ENCODE measurements around the gene CDH13. TPM values are rescaled to one million over a fixed set of nuclear protein-coding genes. Genes with fewer than 3 reads are reported as not detected.
A peak's percentile ranks its signal among the peaks of the same experiment; 100 is the strongest.

The CDH13 gene
- total and polyA plus RNA-seq, 2 donors (not counting 1 experiment from before 2014, with no cell fraction given), result 27.6 to 96.7 TPM

DNA sequence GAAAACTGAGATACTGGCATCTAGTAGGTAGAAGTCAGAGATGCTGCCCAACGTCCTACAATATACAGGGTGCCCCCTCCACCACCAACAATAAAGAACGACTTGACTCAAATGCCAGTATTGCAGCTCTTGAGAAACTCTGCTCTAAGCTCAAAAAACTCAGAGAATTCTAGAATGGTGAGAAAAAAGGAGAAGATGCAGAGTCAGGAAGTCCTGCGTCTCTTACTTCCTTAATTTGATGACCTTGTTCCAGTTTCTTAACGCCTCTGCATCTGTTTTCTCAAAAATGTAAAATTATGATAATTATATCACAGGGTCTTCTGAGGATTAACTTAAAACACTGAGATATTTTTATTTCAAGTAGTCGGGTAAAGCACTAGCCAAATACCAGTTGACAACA is 1179.3 kb downstream of the CDH13 start:
- Histone ChIP-seq H3K4me1 (ENCODE audit: control insufficient read depth, extremely low read depth, insufficient read depth, low read length) (peaks cover 4% of the 10 kb centered on the region), H4K20me1 (ENCODE audit: control insufficient read depth, extremely low read depth, insufficient read depth, low read length) (no peaks in the 10 kb centered on the region), H3K9ac (ENCODE audit: insufficient read depth, low read length) (no peak overlapping the region), H3K4me2 (ENCODE audit: extremely low read depth, insufficient read depth, low read length) (no peak overlapping the region), H3K27me3 (ENCODE audit: control insufficient read depth, insufficient read depth, low read length) (no peaks in the 10 kb centered on the region), H3K9me3 (ENCODE audit: control insufficient read depth, insufficient read depth, low read depth, low read length) (no peaks in the 10 kb centered on the region), H3K79me2 (ENCODE audit: control insufficient read depth, insufficient read depth, low read length) (peaks cover 22% of the 10 kb centered on the region), H2AFZ (ENCODE audit: low read length) (no peak overlapping the region), H3K4me3 (replicated peaks in 1 of 4; ENCODE audit: control extremely low read depth in 1 of 4, insufficient read depth in 1 of 4, low read depth in 3 of 4, low read length in 4 of 4) (no peak overlapping the region), H3K36me3 (ENCODE audit: control insufficient read depth, insufficient read depth, low read length) (no peaks in the 10 kb centered on the region), H3K27ac (ENCODE audit: insufficient read depth, low read length) (no peak overlapping the region)
- no peak for TF ChIP-seq EZH2 (IDR thresholded peaks at IDR 0.05; ENCODE audit: low read length, missing control alignments)
- TF ChIP-seq, protein P1, sequence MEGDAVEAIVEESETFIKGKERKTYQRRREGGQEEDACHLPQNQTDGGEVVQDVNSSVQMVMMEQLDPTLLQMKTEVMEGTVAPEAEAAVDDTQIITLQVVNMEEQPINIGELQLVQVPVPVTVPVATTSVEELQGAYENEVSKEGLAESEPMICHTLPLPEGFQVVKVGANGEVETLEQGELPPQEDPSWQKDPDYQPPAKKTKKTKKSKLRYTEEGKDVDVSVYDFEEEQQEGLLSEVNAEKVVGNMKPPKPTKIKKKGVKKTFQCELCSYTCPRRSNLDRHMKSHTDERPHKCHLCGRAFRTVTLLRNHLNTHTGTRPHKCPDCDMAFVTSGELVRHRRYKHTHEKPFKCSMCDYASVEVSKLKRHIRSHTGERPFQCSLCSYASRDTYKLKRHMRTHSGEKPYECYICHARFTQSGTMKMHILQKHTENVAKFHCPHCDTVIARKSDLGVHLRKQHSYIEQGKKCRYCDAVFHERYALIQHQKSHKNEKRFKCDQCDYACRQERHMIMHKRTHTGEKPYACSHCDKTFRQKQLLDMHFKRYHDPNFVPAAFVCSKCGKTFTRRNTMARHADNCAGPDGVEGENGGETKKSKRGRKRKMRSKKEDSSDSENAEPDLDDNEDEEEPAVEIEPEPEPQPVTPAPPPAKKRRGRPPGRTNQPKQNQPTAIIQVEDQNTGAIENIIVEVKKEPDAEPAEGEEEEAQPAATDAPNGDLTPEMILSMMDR (conservative IDR thresholded peaks at IDR 0.05 in 1 of 2, IDR thresholded peaks at IDR 0.05 in 1 of 2; ENCODE audit: low read depth in 1 of 2, low read length in 2 of 2), result no peak
- no peak for DNase-seq (ENCODE audit: low read depth in 2 of 2)

DNA sequence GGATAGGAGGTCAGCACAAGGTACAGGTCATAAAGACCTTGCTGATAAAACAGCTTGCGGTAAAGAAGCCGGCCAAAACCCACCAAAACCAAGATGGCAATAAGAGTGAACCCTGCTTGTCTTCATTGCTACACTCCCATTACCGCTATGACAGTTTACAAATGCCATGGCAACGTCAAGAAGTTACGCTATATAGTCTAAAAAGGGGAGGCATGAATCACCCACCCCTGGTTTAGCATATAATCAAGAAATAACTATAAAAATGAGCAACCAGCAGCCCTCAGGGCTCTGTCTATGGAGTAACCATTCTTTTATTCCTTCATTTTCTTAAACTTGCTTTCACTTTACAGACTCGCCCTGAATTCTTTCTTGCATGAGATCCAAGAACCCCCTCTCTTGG is 1180.0 kb downstream of the CDH13 start:
- Histone ChIP-seq H3K79me2 (ENCODE audit: control insufficient read depth, insufficient read depth, low read length) (peaks cover 24% of the 10 kb centered on the region), H3K4me2 (ENCODE audit: extremely low read depth, insufficient read depth, low read length) (no peak overlapping the region), H4K20me1 (ENCODE audit: control insufficient read depth, extremely low read depth, insufficient read depth, low read length) (no peaks in the 10 kb centered on the region), H3K9me3 (ENCODE audit: control insufficient read depth, insufficient read depth, low read depth, low read length) (no peaks in the 10 kb centered on the region), H3K27ac (ENCODE audit: insufficient read depth, low read length) (no peak overlapping the region), H3K36me3 (ENCODE audit: control insufficient read depth, insufficient read depth, low read length) (no peaks in the 10 kb centered on the region), H3K9ac (ENCODE audit: insufficient read depth, low read length) (no peak overlapping the region), H3K4me3 (replicated peaks in 1 of 4; ENCODE audit: control extremely low read depth in 1 of 4, insufficient read depth in 1 of 4, low read depth in 3 of 4, low read length in 4 of 4) (no peak overlapping the region), H2AFZ (ENCODE audit: low read length) (no peak overlapping the region), H3K27me3 (ENCODE audit: control insufficient read depth, insufficient read depth, low read length) (no peaks in the 10 kb centered on the region), H3K4me1 (ENCODE audit: control insufficient read depth, extremely low read depth, insufficient read depth, low read length) (peaks cover 4% of the 10 kb centered on the region)
- TF ChIP-seq EZH2 (IDR thresholded peaks at IDR 0.05; ENCODE audit: low read length, missing control alignments), result no peak
- TF ChIP-seq, protein P1 (conservative IDR thresholded peaks at IDR 0.05 in 1 of 2, IDR thresholded peaks at IDR 0.05 in 1 of 2; ENCODE audit: low read depth in 1 of 2, low read length in 2 of 2), result no peak
- no peak for DNase-seq (ENCODE audit: low read depth in 2 of 2)

DNA sequence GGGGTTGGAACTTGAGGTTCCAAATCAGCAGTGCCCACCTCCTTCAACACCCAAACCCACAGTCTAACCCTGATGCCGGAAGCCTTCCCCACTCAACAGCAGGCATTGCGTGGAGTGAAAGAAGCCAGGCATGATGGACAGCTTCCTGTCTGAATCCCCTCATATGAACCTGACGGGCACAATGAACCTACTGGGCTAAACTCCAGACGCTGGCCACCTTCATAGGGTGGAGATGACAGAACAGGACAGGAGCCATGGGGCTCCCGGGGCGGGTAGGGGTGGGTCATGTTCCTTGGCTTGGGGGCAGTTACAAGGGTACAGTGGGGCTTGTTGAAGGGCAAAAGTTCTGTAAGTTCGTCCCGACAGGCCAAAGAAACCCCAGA is 1180.5 kb downstream of the CDH13 start:
- Histone ChIP-seq H3K4me2 (ENCODE audit: extremely low read depth, insufficient read depth, low read length) (peak overlapping the region; percentile 50), H3K9me3 (ENCODE audit: control insufficient read depth, insufficient read depth, low read depth, low read length) (no peaks in the 10 kb centered on the region), H3K4me1 (ENCODE audit: control insufficient read depth, extremely low read depth, insufficient read depth, low read length) (peaks cover 4% of the 10 kb centered on the region), H3K9ac (ENCODE audit: insufficient read depth, low read length) (no peak overlapping the region), H2AFZ (ENCODE audit: low read length) (peak overlapping the region; percentile 76), H3K27me3 (ENCODE audit: control insufficient read depth, insufficient read depth, low read length) (no peaks in the 10 kb centered on the region), H3K36me3 (ENCODE audit: control insufficient read depth, insufficient read depth, low read length) (no peaks in the 10 kb centered on the region), H4K20me1 (ENCODE audit: control insufficient read depth, extremely low read depth, insufficient read depth, low read length) (no peaks in the 10 kb centered on the region), H3K27ac (ENCODE audit: insufficient read depth, low read length) (no peak overlapping the region), H3K4me3 (replicated peaks in 1 of 4; ENCODE audit: control extremely low read depth in 1 of 4, insufficient read depth in 1 of 4, low read depth in 3 of 4, low read length in 4 of 4) (peak overlapping the region in 1 of 4 experiments; percentile 11), H3K79me2 (ENCODE audit: control insufficient read depth, insufficient read depth, low read length) (peaks cover 26% of the 10 kb centered on the region)
- no peak for TF ChIP-seq EZH2 (IDR thresholded peaks at IDR 0.05; ENCODE audit: low read length, missing control alignments)
- TF ChIP-seq, protein P1 (conservative IDR thresholded peaks at IDR 0.05 in 1 of 2, IDR thresholded peaks at IDR 0.05 in 1 of 2; ENCODE audit: low read depth in 1 of 2, low read length in 2 of 2), result no peak
- no peak for DNase-seq (ENCODE audit: low read depth in 2 of 2)

Data from fibroblast of lung (primary cell).